Subcutaneous abdominal adipose tissue (tissue), 5 donors: ENCODE data around the gene SMG7.

Source experiments
- H3K27ac ChIP-seq: one replicate; pipeline ENCODE4 v1.7.0; 2013; ENCODE audit warnings: low read depth, mild to moderate bottlenecking, inconsistent platforms, low read length, moderate library complexity
- H3K27me3 ChIP-seq, 5 donors: one replicate each; pipeline ENCODE4 v1.7.0; 2013; ENCODE audit warnings: low read length in 5 of 5, inconsistent platforms in 1 of 5; ENCODE audit not compliant: control insufficient read depth in 5 of 5, insufficient read depth in 4 of 5
- H3K36me3 ChIP-seq, 5 donors: one replicate each; pipeline ENCODE4 v1.7.0; 2013; ENCODE audit warnings: low read length in 5 of 5; ENCODE audit not compliant: control insufficient read depth in 5 of 5, insufficient read depth in 5 of 5
- H3K4me1 ChIP-seq, 5 donors: one replicate each; pipeline ENCODE4 v1.7.0; 2013; ENCODE audit warnings: low read length in 5 of 5, mild to moderate bottlenecking in 3 of 5, moderate library complexity in 1 of 5; ENCODE audit not compliant: control insufficient read depth in 5 of 5, insufficient read depth in 5 of 5
- H3K4me3 ChIP-seq, 5 donors: one replicate each; pipeline ENCODE4 v1.7.0; 2013; ENCODE audit warnings: low read length in 5 of 5, low read depth in 1 of 5
- H3K9ac ChIP-seq, 5 donors: one replicate each; pipeline ENCODE4 v1.7.0; 2013; ENCODE audit warnings: low read length in 5 of 5, mild to moderate bottlenecking in 4 of 5, moderate library complexity in 3 of 5
- H3K9me3 ChIP-seq, 5 donors: one replicate each; pipeline ENCODE4 v1.7.0; 2013; ENCODE audit warnings: low read length in 5 of 5; ENCODE audit not compliant: control insufficient read depth in 5 of 5
- donor health status: healthy.
- donor health status: healthy.
- donor health status: healthy.
- donor health status: healthy.
- donor health status: healthy.

SMG7 gene

DNA sequence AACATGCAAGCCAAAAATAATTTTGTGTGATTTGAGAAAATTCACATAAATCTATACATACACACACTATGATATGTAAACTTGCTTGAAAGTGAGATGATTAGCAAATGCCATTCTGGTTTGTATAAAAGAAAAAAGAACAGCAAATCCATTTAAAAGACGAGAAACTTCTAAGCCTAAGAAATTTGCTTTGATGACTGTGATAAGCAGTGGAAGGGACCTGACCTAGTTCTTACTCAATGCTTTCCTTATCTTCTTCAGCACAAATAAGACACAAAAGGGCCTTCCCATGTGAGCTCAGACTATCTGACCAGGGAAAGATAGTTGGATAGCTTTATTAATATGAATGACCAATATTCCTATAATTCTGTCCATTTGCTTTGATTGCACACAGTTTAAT lies 28.8 kb upstream of the SMG7 start:
- H3K27me3 ChIP-seq: no peaks in the 10 kb centered on the region
- no peak overlapping the region for H3K27ac ChIP-seq
- H3K36me3 ChIP-seq: no peaks in the 10 kb centered on the region
- no peaks in the 10 kb centered on the region for H3K9me3 ChIP-seq
- H3K4me1 ChIP-seq: peaks cover 0 to 6% (median 0%) of the 10 kb centered on the region in 5 donors
- no peak overlapping the region for H3K9ac ChIP-seq
- H3K4me3 ChIP-seq: no peak overlapping the region

GRCh38 chr1:183444243-183444642 lies 28.1 kb upstream of the SMG7 start:
- Histone ChIP-seq H3K36me3 (no peaks in the 10 kb centered on the region), H3K4me3 (no peak overlapping the region), H3K9ac (no peak overlapping the region), H3K27me3 (no peaks in the 10 kb centered on the region), H3K27ac (no peak overlapping the region), H3K9me3 (no peaks in the 10 kb centered on the region), H3K4me1 (peaks cover 0 to 6% (median 0%) of the 10 kb centered on the region in 5 donors)

GRCh38 chr1:183449223-183449770 lies 23.0 kb upstream of the SMG7 start:
- Histone ChIP-seq H3K4me1 (no peaks in the 10 kb centered on the region), H3K27ac (no peak overlapping the region), H3K9me3 (no peaks in the 10 kb centered on the region), H3K36me3 (no peaks in the 10 kb centered on the region), H3K4me3 (no peak overlapping the region), H3K27me3 (no peaks in the 10 kb centered on the region), H3K9ac (no peak overlapping the region)

GRCh38 chr1:183450093-183450492 lies 22.2 kb upstream of the SMG7 start:
- Histone ChIP-seq H3K9ac (no peak overlapping the region), H3K27me3 (no peaks in the 10 kb centered on the region), H3K36me3 (no peaks in the 10 kb centered on the region), H3K4me1 (no peaks in the 10 kb centered on the region), H3K27ac (no peak overlapping the region), H3K9me3 (no peaks in the 10 kb centered on the region), H3K4me3 (no peak overlapping the region)

GRCh38 chr1:183454377-183454776 lies 17.9 kb upstream of the SMG7 start:
- no peaks in the 10 kb centered on the region for H3K4me1 ChIP-seq
- no peaks in the 10 kb centered on the region for H3K9me3 ChIP-seq
- H3K9ac ChIP-seq: no peak overlapping the region
- H3K4me3 ChIP-seq: no peak overlapping the region
- no peak overlapping the region for H3K27ac ChIP-seq
- no peaks in the 10 kb centered on the region for H3K27me3 ChIP-seq
- no peaks in the 10 kb centered on the region for H3K36me3 ChIP-seq

GRCh38 chr1:183456826-183457225 lies 15.5 kb upstream of the SMG7 start:
- Histone ChIP-seq H3K4me3 (no peak overlapping the region), H3K9ac (no peak overlapping the region), H3K27ac (no peak overlapping the region), H3K9me3 (no peaks in the 10 kb centered on the region), H3K4me1 (peaks cover 0 to 3% (median 0%) of the 10 kb centered on the region in 5 donors), H3K36me3 (no peaks in the 10 kb centered on the region), H3K27me3 (no peaks in the 10 kb centered on the region)

GRCh38 chr1:183457449-183457848 lies 14.8 kb upstream of the SMG7 start:
- H3K27me3 ChIP-seq: no peaks in the 10 kb centered on the region
- no peak overlapping the region for H3K27ac ChIP-seq
- H3K9ac ChIP-seq: no peak overlapping the region

GRCh38 chr1:183460596-183460995 lies 11.7 kb upstream of the SMG7 start:
- Histone ChIP-seq H3K9me3 (no peaks in the 10 kb centered on the region), H3K4me3 (no peak overlapping the region), H3K4me1 (peaks cover 0 to 3% (median 0%) of the 10 kb centered on the region in 5 donors), H3K36me3 (no peaks in the 10 kb centered on the region), H3K27ac (no peak overlapping the region), H3K9ac (no peak overlapping the region), H3K27me3 (no peaks in the 10 kb centered on the region)

More at GRCh38 chr1:183457449-183457848, 14.8 kb upstream of the SMG7 start:
- H3K9me3 ChIP-seq: no peaks in the 10 kb centered on the region
- peaks cover 0 to 3% (median 0%) of the 10 kb centered on the region in 5 donors for H3K4me1 ChIP-seq
- H3K36me3 ChIP-seq: no peaks in the 10 kb centered on the region
- no peak overlapping the region for H3K4me3 ChIP-seq

GRCh38 chr1:183461350-183461749 lies 10.9 kb upstream of the SMG7 start:
- Histone ChIP-seq H3K27ac (no peak overlapping the region), H3K36me3 (no peaks in the 10 kb centered on the region), H3K27me3 (no peaks in the 10 kb centered on the region), H3K9ac (no peak overlapping the region), H3K4me1 (peaks cover 0 to 3% (median 0%) of the 10 kb centered on the region in 5 donors), H3K4me3 (no peak overlapping the region), H3K9me3 (no peaks in the 10 kb centered on the region)

DNA sequence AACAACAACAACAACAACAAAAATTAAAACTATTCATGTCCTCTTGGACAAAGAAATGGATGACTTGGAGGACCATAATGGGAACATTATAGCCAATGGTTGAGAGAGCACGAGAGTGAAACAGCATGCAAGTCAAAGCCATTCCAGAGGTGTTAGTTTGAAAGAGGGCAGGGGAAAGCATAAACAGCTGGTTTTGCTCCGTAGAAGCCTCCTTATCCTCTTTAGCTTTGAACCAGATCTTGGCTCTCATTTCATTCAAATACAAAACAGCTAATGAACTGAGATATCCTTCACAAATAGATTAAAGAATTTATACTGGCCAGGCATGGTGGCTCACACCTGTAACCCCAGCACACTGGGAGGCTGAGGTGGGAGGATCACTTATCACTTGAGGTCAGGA lies 8.7 kb upstream of the SMG7 start:
- H3K36me3 ChIP-seq: no peaks in the 10 kb centered on the region

DNA sequence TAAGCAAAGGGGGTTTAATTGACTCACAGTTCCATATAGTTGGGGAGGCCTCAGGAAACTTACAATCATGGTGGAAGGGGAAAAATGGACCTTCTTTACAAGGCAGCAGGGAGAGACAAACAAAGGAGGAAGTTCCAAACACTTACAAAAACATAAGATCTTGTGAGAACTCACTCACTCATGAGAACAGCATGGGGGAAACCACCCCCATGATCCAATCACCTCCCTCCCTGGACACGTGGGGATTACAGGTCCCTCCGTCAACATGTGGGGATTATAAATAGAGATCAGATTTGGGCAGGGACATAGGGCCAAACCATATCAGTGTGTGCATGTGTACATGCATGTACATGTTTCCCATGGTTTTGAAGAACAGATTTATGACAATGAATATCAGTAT lies 5.5 kb upstream of the SMG7 start:
- Histone ChIP-seq H3K27me3 (no peaks in the 10 kb centered on the region), H3K4me3 (no peak overlapping the region), H3K9ac (no peak overlapping the region), H3K9me3 (no peaks in the 10 kb centered on the region), H3K4me1 (peaks cover 0 to 20% (median 5%) of the 10 kb centered on the region in 5 donors), H3K27ac (no peak overlapping the region), H3K36me3 (no peaks in the 10 kb centered on the region)

More for the DNA sequence above, 8.7 kb upstream of the SMG7 start:
- H3K4me1 ChIP-seq: peaks cover 0 to 3% (median 0%) of the 10 kb centered on the region in 5 donors
- H3K27me3 ChIP-seq: no peaks in the 10 kb centered on the region
- H3K9ac ChIP-seq: no peak overlapping the region
- no peaks in the 10 kb centered on the region for H3K9me3 ChIP-seq
- no peak overlapping the region for H3K4me3 ChIP-seq
- no peak overlapping the region for H3K27ac ChIP-seq
